Measurements from ENCODE around the gene AGAP4.
"Not testable (repeated sequence)": the region's sequence is repeated elsewhere in the genome, so short reads cannot be mapped to it uniquely, and the experiment has no call there.

AGAP4 gene

GRCh38 chr10:45847400-45847799, at the start of gene AGAP4:
Gene AGAP4, minus strand, starts transcription at chr10:45847500. Its CDS starts 153 bp downstream, at chr10:45847347.
- DNase-seq = not testable (repeated sequence)

- DNase-seq = not testable (repeated sequence)
Measured at GRCh38 chr10:45890721-45891120, 43.4 kb upstream of the AGAP4 start.

- DNase-seq = not testable (repeated sequence)
Measured at GRCh38 chr10:45889539-45890230, 42.4 kb upstream of the AGAP4 start.

GRCh38 chr10:45882880-45883279, 35.6 kb upstream of the AGAP4 start:
- DNase-seq = not testable (repeated sequence)

GRCh38 chr10:45865404-45865803, 18.1 kb upstream of the AGAP4 start:
- not testable (repeated sequence) for DNase-seq

- not testable (repeated sequence) for DNase-seq
Measured at GRCh38 chr10:45864264-45864663, 17.0 kb upstream of the AGAP4 start.

GRCh38 chr10:45863632-45864031, 16.3 kb upstream of the AGAP4 start:
- not testable (repeated sequence) for DNase-seq

GRCh38 chr10:45857931-45858330, 10.6 kb upstream of the AGAP4 start:
- DNase-seq = not testable (repeated sequence)

- DNase-seq = not testable (repeated sequence)
Measured at GRCh38 chr10:45848467-45848866, 1.2 kb upstream of the AGAP4 start.

GRCh38 chr10:45822918-45823317, 24.4 kb downstream of the AGAP4 start:
- DNase-seq = not testable (repeated sequence)

- not testable (repeated sequence) for DNase-seq
Measured at GRCh38 chr10:45820107-45820830, 27.0 kb downstream of the AGAP4 start.

GRCh38 chr10:45819552-45819951, 27.7 kb downstream of the AGAP4 start:
- DNase-seq = no peak

- no peak for DNase-seq
Measured at GRCh38 chr10:45817912-45818311, 29.4 kb downstream of the AGAP4 start.

GRCh38 chr10:45817130-45817859, 30.0 kb downstream of the AGAP4 start:
- DNase-seq = no peak

- DNase-seq = not testable (repeated sequence)
Measured at GRCh38 chr10:45814146-45814545, 33.2 kb downstream of the AGAP4 start.

- DNase-seq = not testable (repeated sequence)
Measured at GRCh38 chr10:45812959-45813358, 34.3 kb downstream of the AGAP4 start.

- no peak for DNase-seq
Measured at GRCh38 chr10:45811075-45811474, 36.2 kb downstream of the AGAP4 start.

- DNase-seq = no peak
Measured at GRCh38 chr10:45809837-45810236, 37.5 kb downstream of the AGAP4 start.

GRCh38 chr10:45804996-45805395, 42.3 kb downstream of the AGAP4 start:
- not testable (repeated sequence) for DNase-seq

GRCh38 chr10:45803060-45804010, 44.0 kb downstream of the AGAP4 start:
- not testable (repeated sequence) for DNase-seq

GRCh38 chr10:45794761-45795160, 52.5 kb downstream of the AGAP4 start:
- not testable (repeated sequence) for DNase-seq

All from NCI-H2029 treated with DMSO at 0.1 percent for 48 hours (cell line).